Stomach smooth muscle (tissue), 2 donors: ENCODE measurements around the gene TNKS1BP1.
"Not testable (repeated sequence)": the region's sequence is repeated elsewhere in the genome, so short reads cannot be mapped to it uniquely, and the experiment has no call there.

ENCODE experiments used
- H3K27ac ChIP-seq: one replicate; pipeline ENCODE4 v1.7.0; 2013; ENCODE audit warnings: mild to moderate bottlenecking, low read length, inconsistent platforms
- H3K27me3 ChIP-seq, 2 donors: one replicate each; pipeline ENCODE4 v1.7.0; 2013; ENCODE audit warnings: low read length in 2 of 2; ENCODE audit not compliant: insufficient read depth in 2 of 2, control insufficient read depth in 1 of 2
- H3K36me3 ChIP-seq, 2 donors: one replicate each; pipeline ENCODE4 v1.7.0; 2013; ENCODE audit warnings: low read length in 2 of 2; ENCODE audit not compliant: control insufficient read depth in 2 of 2, insufficient read depth in 2 of 2
- H3K4me1 ChIP-seq: one replicate; pipeline ENCODE4 v1.7.0; 2013; ENCODE audit warnings: low read length; ENCODE audit not compliant: control insufficient read depth, insufficient read depth
- H3K4me3 ChIP-seq, 2 donors: one replicate each; pipeline ENCODE4 v1.7.0; 2013; ENCODE audit warnings: low read length in 2 of 2
- H3K9ac ChIP-seq, 2 donors: one replicate each; pipeline ENCODE4 v1.7.0; 2013; ENCODE audit warnings: low read length in 2 of 2, mild to moderate bottlenecking in 1 of 2
- H3K9me3 ChIP-seq, 2 donors: one replicate each; pipeline ENCODE4 v1.7.0; 2013; ENCODE audit warnings: low read length in 2 of 2; ENCODE audit not compliant: control insufficient read depth in 2 of 2
- donor health status: healthy.
- donor health status: Pancreatic carcinoma.

Gene TNKS1BP1

GRCh38 chr11:57361420-57361819, 36.7 kb upstream of the TNKS1BP1 start:
- H3K36me3 ChIP-seq, H3K4me1 ChIP-seq, H3K27me3 ChIP-seq, H3K9me3 ChIP-seq, H3K9ac ChIP-seq, H3K27ac ChIP-seq, H3K4me3 ChIP-seq: not testable (repeated sequence)

GRCh38 chr11:57360991-57361390, 36.2 kb upstream of the TNKS1BP1 start:
- H3K9ac ChIP-seq = no peak overlapping the region
- peaks cover 0 to 2% of the 10 kb centered on the region in 2 donors for H3K27me3 ChIP-seq
- no peak overlapping the region for H3K4me3 ChIP-seq
- H3K9me3 ChIP-seq = no peaks in the 10 kb centered on the region
- no peaks in the 10 kb centered on the region for H3K4me1 ChIP-seq
- no peaks in the 10 kb centered on the region for H3K36me3 ChIP-seq
- H3K27ac ChIP-seq = no peak overlapping the region

- Histone ChIP-seq H3K36me3 (no peaks in the 10 kb centered on the region), H3K27me3 (peaks cover 0 to 1% of the 10 kb centered on the region in 2 donors), H3K9ac (no peak overlapping the region), H3K4me1 (no peaks in the 10 kb centered on the region), H3K4me3 (no peak overlapping the region), H3K9me3 (no peaks in the 10 kb centered on the region), H3K27ac (no peak overlapping the region)
These were observed 35.3 kb upstream of the TNKS1BP1 start for GRCh38 chr11:57359896-57360690.

GRCh38 chr11:57359396-57359795, 34.6 kb upstream of the TNKS1BP1 start:
- H3K27ac ChIP-seq = no peak overlapping the region
- no peak overlapping the region for H3K9ac ChIP-seq
- no peak overlapping the region for H3K4me3 ChIP-seq
- no peaks in the 10 kb centered on the region for H3K27me3 ChIP-seq
- no peaks in the 10 kb centered on the region for H3K9me3 ChIP-seq
- no peaks in the 10 kb centered on the region for H3K4me1 ChIP-seq
- H3K36me3 ChIP-seq = no peaks in the 10 kb centered on the region

- H3K27ac ChIP-seq = no peak overlapping the region
- H3K4me1 ChIP-seq = no peaks in the 10 kb centered on the region
- no peak overlapping the region for H3K4me3 ChIP-seq
These were observed 34.2 kb upstream of the TNKS1BP1 start for GRCh38 chr11:57358991-57359390.

GRCh38 chr11:57358543-57358961, 33.8 kb upstream of the TNKS1BP1 start:
- H3K9ac ChIP-seq = no peak overlapping the region
- H3K36me3 ChIP-seq = no peaks in the 10 kb centered on the region
- H3K27me3 ChIP-seq = no peaks in the 10 kb centered on the region
- H3K4me3 ChIP-seq = no peak overlapping the region
- no peak overlapping the region for H3K27ac ChIP-seq
- no peaks in the 10 kb centered on the region for H3K4me1 ChIP-seq
- no peaks in the 10 kb centered on the region for H3K9me3 ChIP-seq

More at GRCh38 chr11:57358991-57359390, 34.2 kb upstream of the TNKS1BP1 start:
- Histone ChIP-seq H3K27me3 (no peaks in the 10 kb centered on the region), H3K9ac (no peak overlapping the region), H3K9me3 (no peaks in the 10 kb centered on the region), H3K36me3 (no peaks in the 10 kb centered on the region)

- Histone ChIP-seq H3K9me3 (no peaks in the 10 kb centered on the region), H3K4me1 (no peaks in the 10 kb centered on the region), H3K27me3 (no peaks in the 10 kb centered on the region), H3K27ac (no peak overlapping the region), H3K36me3 (no peaks in the 10 kb centered on the region), H3K4me3 (no peak overlapping the region), H3K9ac (peak overlapping the region in 1 of 2 donors; percentile 6)
These were observed 33.1 kb upstream of the TNKS1BP1 start for GRCh38 chr11:57357856-57358255.

- Histone ChIP-seq H3K9me3 (no peaks in the 10 kb centered on the region), H3K36me3 (no peaks in the 10 kb centered on the region), H3K27me3 (no peaks in the 10 kb centered on the region), H3K27ac (no peak overlapping the region), H3K4me1 (no peaks in the 10 kb centered on the region), H3K9ac (no peak overlapping the region), H3K4me3 (no peak overlapping the region)
These were observed 32.6 kb upstream of the TNKS1BP1 start for GRCh38 chr11:57357310-57357709.

- no peak overlapping the region for H3K9ac ChIP-seq
- H3K4me3 ChIP-seq = no peak overlapping the region
- no peaks in the 10 kb centered on the region for H3K4me1 ChIP-seq
- H3K27ac ChIP-seq = no peak overlapping the region
- H3K9me3 ChIP-seq = no peaks in the 10 kb centered on the region
- H3K27me3 ChIP-seq = no peaks in the 10 kb centered on the region
- H3K36me3 ChIP-seq = no peaks in the 10 kb centered on the region
These were observed 31.5 kb upstream of the TNKS1BP1 start for GRCh38 chr11:57356268-57356667.

GRCh38 chr11:57354699-57355098, 29.9 kb upstream of the TNKS1BP1 start:
- Histone ChIP-seq H3K9me3 (no peaks in the 10 kb centered on the region), H3K4me3 (no peak overlapping the region), H3K4me1 (peaks cover 2% of the 10 kb centered on the region), H3K9ac (no peak overlapping the region), H3K36me3 (no peaks in the 10 kb centered on the region), H3K27me3 (no peaks in the 10 kb centered on the region), H3K27ac (no peak overlapping the region)

GRCh38 chr11:57353852-57354251, 29.1 kb upstream of the TNKS1BP1 start:
- no peak overlapping the region for H3K27ac ChIP-seq
- H3K9me3 ChIP-seq = no peaks in the 10 kb centered on the region
- H3K4me3 ChIP-seq = no peak overlapping the region
- no peak overlapping the region for H3K9ac ChIP-seq
- peaks cover 5% of the 10 kb centered on the region for H3K4me1 ChIP-seq
- no peaks in the 10 kb centered on the region for H3K27me3 ChIP-seq
- H3K36me3 ChIP-seq = no peaks in the 10 kb centered on the region
